Activated B cell treated with CpG ODN at 0.5 μM for 24 hours (primary cell): Measurements from ENCODE around the gene SOBP. TPM values are rescaled to one million over a fixed set of nuclear protein-coding genes. Genes with fewer than 3 reads are reported as not detected.

Source experiments
- ATAC-seq: fragments of 200-7000 bp; cut with Tn5 transposase; one replicate; pipeline ENCODE4 v1.10.0; 2021; ENCODE audit warnings: low read depth, mild to moderate bottlenecking, moderate library complexity
- CTCF ChIA-PET: fragments of 350-600 bp; sonication (Branson Sonifier 250); formaldehyde crosslinking; loops from one replicate; lab custom pipeline; 2021; ENCODE audit warnings: antibody characterized with exemption; lab: Charles Lee
- POLR2A ChIA-PET: fragments of 350-600 bp; sonication (Branson Sonifier 250); formaldehyde crosslinking; loops from one replicate; lab custom pipeline; 2021; ENCODE audit warnings: antibody characterized with exemption; lab: Charles Lee
- DNase-seq: peaks from one replicate; pipeline ENCODE4 v3.0.0; 2022
- H3K27ac Mint-ChIP-seq: one replicate; pipeline ENCODE4 v1.8.0; 2020; ENCODE audit warnings: mixed read lengths
- H3K27me3 Mint-ChIP-seq: one replicate; pipeline ENCODE4 v1.8.0; 2021; ENCODE audit warnings: mixed read lengths
- H3K36me3 Mint-ChIP-seq: one replicate; pipeline ENCODE4 v1.8.0; 2021; ENCODE audit warnings: low read depth, mixed read lengths
- H3K4me1 Mint-ChIP-seq: one replicate; pipeline ENCODE4 v1.8.0; 2021; ENCODE audit warnings: mixed read lengths
- H3K4me3 Mint-ChIP-seq: one replicate; pipeline ENCODE4 v1.8.0; 2020; ENCODE audit warnings: mild to moderate bottlenecking, mixed read lengths
- H3K9me3 Mint-ChIP-seq: one replicate; pipeline ENCODE4 v1.8.0; 2020; ENCODE audit warnings: mixed read lengths
- intact Hi-C: fragments of 100-400 bp; cut with micrococcal nuclease; formaldehyde crosslinking; loops from one replicate; pipeline ENCODE4 v1.15.1; 2024
- total RNA-seq: library from RNA; stranded (reverse); gene quantifications from 2 replicates; pipeline ENCODE4 v1.2.3, GENCODE V29; 2022
- TF ChIP-seq, protein P1 (sequence below): fragments of 200-600 bp; IDR thresholded peaks from one replicate; pipeline ENCODE4 v1.8.0; 2022; ENCODE audit warnings: antibody characterized with exemption, mild to moderate bottlenecking

The SOBP gene
- total RNA-seq, 1 donor from 2014 or later, result 1.1 TPM

DNA sequence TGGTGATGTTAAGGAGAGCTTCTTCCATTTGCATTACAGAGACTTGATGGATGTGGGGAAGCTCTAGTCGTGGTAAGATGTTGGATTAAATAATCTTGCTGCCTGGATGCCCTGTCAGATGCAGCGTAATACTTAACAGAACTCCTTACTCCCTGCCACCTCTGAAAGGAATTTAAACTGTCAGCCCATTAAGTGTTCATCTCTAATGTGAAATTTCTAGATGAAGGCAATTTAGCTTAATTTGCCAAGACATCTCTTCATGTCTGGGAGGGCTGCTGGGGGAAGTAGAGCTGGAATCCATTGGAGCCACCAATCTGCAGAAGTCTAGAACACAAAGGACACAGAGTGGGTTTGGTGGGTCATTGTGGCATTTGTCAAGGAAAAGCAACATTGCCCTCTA lies 64.4 kb downstream of the SOBP start:
- POLR2A ChIA-PET, result no interaction called here
- H3K4me3 Mint-ChIP-seq, result no peak overlapping the region
- no peaks in the 10 kb centered on the region for H3K36me3 Mint-ChIP-seq
- no peak overlapping the region for H3K27ac Mint-ChIP-seq
- H3K9me3 Mint-ChIP-seq, result no peaks in the 10 kb centered on the region
- H3K27me3 Mint-ChIP-seq, result no peaks in the 10 kb centered on the region
- CTCF ChIA-PET, result no interaction called here
- ATAC-seq, result no peak
- DNase-seq, result no peak
- intact Hi-C loops, result no loop called here
- peaks cover 17% of the 10 kb centered on the region for H3K4me1 Mint-ChIP-seq
- TF ChIP-seq, protein P1, sequence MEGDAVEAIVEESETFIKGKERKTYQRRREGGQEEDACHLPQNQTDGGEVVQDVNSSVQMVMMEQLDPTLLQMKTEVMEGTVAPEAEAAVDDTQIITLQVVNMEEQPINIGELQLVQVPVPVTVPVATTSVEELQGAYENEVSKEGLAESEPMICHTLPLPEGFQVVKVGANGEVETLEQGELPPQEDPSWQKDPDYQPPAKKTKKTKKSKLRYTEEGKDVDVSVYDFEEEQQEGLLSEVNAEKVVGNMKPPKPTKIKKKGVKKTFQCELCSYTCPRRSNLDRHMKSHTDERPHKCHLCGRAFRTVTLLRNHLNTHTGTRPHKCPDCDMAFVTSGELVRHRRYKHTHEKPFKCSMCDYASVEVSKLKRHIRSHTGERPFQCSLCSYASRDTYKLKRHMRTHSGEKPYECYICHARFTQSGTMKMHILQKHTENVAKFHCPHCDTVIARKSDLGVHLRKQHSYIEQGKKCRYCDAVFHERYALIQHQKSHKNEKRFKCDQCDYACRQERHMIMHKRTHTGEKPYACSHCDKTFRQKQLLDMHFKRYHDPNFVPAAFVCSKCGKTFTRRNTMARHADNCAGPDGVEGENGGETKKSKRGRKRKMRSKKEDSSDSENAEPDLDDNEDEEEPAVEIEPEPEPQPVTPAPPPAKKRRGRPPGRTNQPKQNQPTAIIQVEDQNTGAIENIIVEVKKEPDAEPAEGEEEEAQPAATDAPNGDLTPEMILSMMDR, result no peak

DNA sequence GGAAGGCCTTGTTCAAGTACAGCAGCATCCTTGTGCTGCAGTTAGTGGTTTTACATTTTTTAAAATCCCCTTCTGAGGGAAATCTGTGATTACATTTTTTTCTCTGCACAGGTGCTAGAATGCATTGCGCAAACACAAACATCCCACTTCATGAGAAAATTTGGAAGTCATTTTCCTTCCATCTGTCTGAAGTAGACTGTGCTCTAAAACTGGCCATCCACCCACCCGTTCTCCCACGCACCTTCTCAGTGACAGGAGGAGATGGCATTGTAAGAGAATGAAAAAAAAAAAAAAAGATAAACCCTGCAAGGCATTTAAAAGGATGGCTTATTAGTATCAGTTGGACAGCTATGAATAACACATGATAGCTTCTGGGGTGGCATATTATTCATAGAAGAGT lies 65.0 kb downstream of the SOBP start:
- Mint-ChIP-seq H3K27me3 (no peaks in the 10 kb centered on the region), H3K27ac (no peak overlapping the region), H3K36me3 (no peaks in the 10 kb centered on the region), H3K4me3 (no peak overlapping the region), H3K4me1 (peaks cover 12% of the 10 kb centered on the region), H3K9me3 (no peaks in the 10 kb centered on the region)
- ATAC-seq, result no peak
- DNase-seq, result no peak
- ChIA-PET POLR2A (no interaction called here), CTCF (no interaction called here)
- TF ChIP-seq, protein P1, result no peak
- intact Hi-C loops, result no loop called here

DNA sequence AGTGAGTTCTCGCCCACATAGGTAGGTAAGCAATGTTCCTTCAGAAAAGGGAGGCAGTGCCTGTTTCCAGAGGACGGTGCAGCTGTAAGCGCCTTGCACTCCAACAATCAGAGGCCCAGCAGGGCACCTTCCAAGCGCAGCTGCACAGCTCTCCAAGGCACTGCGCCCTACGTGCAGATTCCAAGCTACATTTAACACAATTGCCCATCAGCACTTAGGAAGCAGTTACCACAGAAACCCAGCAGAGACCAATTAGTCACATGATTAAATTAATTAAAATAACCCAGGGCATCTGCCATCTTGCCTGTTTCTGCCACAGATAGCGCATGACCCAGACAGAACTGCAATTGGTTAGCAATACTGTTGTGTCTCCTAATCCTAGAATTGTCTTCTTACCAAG lies 65.5 kb downstream of the SOBP start:
- CTCF ChIA-PET, result no interaction called here
- Mint-ChIP-seq H3K9me3 (no peaks in the 10 kb centered on the region), H3K36me3 (no peaks in the 10 kb centered on the region), H3K27ac (no peak overlapping the region), H3K4me3 (no peak overlapping the region), H3K27me3 (no peaks in the 10 kb centered on the region), H3K4me1 (peaks cover 7% of the 10 kb centered on the region)
- TF ChIP-seq, protein P1, result no peak
- POLR2A ChIA-PET, result no interaction called here
- ATAC-seq, result no peak
- DNase-seq, result no peak
- intact Hi-C loops, result no loop called here

DNA sequence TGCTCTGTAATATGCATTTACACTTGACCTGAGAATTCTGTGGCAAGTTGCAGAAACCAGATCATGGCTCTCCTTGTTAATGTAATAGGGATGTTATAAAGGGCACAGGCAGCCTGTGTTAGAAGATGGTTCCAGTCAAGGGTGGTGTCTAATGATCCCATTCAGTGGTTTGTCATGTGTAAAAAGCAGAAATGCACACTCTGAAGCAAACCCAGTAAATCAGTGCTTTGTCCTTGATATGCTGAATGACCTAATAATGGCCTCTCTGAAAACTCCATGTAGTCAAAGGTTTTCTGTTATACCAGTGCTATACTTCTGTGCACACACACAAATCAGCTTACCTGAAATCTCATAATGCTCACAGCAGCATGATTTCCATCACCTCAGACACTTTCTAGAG lies 66.2 kb downstream of the SOBP start:
- Mint-ChIP-seq H3K36me3 (no peaks in the 10 kb centered on the region), H3K4me3 (no peak overlapping the region), H3K27me3 (no peaks in the 10 kb centered on the region), H3K4me1 (peaks cover under 1% of the 10 kb centered on the region), H3K9me3 (no peaks in the 10 kb centered on the region), H3K27ac (no peak overlapping the region)
- CTCF ChIA-PET, result no interaction called here
- intact Hi-C loops, result no loop called here
- TF ChIP-seq, protein P1, result no peak
- DNase-seq, result no peak
- POLR2A ChIA-PET, result no interaction called here
- no peak for ATAC-seq

DNA sequence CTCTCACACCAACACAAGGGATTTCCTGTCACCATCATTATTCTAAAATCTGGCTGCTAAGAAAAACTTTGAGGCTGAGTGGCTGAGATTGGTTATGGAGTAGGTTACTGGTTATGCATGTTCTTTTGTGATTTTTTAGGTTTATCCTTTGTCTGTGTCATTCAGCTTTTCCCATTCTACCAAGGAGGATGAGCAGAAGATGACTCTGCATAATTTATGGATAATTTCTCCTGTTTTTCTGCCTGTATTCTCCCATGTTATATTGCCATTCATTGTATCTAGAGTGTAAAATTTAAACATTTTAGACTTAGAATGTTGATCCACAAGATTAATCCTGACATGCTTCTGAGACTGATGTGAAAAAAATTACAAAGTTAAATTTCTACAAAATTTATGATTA lies 67.8 kb downstream of the SOBP start:
- POLR2A ChIA-PET, result no interaction called here

More for the DNA sequence above, 67.8 kb downstream of the SOBP start:
- no peaks in the 10 kb centered on the region for H3K9me3 Mint-ChIP-seq
- no peak overlapping the region for H3K4me3 Mint-ChIP-seq
- no peaks in the 10 kb centered on the region for H3K4me1 Mint-ChIP-seq
- ATAC-seq, result no peak
- TF ChIP-seq, protein P1, result no peak
- no peaks in the 10 kb centered on the region for H3K27me3 Mint-ChIP-seq
- no peak overlapping the region for H3K27ac Mint-ChIP-seq
- no peak for DNase-seq
- CTCF ChIA-PET, result no interaction called here
- H3K36me3 Mint-ChIP-seq, result no peaks in the 10 kb centered on the region
- intact Hi-C loops, result no loop called here
